SH-SY5Y (cell line): ENCODE results near the gene MYD88.

ENCODE experiments used
- GATA2 ChIP-seq: IDR thresholded peaks from 2 replicates; pipeline ENCODE4 v1.6.1; 2011; ENCODE audit warnings: mild to moderate bottlenecking, low read depth, low read length
- GATA3 ChIP-seq: IDR thresholded peaks from 2 replicates; pipeline ENCODE4 v1.6.1; 2011; ENCODE audit warnings: low read depth, mild to moderate bottlenecking, low read length, moderate library complexity

GRCh38 chr3:38120693-38121450, 17.6 kb upstream of the MYD88 start:
- TF ChIP-seq GATA2 = no peak
- TF ChIP-seq GATA3 = no peak
